Activated gamma-delta T cell (primary cell): ENCODE results near the gene RIOK3.
"Not testable (repeated sequence)": the region's sequence is repeated elsewhere in the genome, so short reads cannot be mapped to it uniquely, and the experiment has no call there.

Experiments used
- DNase-seq: peaks from one replicate; lab custom pipeline; 2025; lab: John Stamatoyannopoulos, UW

The RIOK3 gene

DNA sequence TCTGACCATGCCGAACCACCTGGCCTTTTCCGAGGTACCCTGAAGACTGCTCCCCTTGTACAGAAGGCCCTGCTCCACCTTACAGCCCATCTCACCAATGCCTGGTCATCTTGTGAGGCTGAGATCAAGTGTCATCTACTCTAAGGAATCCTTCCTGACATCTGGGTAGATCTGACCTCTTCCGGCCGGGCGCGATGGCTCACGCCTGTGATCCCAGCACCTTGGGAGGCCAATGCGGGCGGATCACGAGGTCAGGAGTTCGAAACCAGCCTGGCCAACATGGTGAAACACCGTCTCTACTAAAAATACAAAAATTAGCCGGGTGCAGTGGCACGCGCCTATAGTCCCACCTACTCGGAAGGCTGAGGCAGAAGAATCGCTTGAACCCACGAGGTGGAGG, 2.1 kb upstream of the RIOK3 start:
- DNase-seq: peak; percentile 4

DNA sequence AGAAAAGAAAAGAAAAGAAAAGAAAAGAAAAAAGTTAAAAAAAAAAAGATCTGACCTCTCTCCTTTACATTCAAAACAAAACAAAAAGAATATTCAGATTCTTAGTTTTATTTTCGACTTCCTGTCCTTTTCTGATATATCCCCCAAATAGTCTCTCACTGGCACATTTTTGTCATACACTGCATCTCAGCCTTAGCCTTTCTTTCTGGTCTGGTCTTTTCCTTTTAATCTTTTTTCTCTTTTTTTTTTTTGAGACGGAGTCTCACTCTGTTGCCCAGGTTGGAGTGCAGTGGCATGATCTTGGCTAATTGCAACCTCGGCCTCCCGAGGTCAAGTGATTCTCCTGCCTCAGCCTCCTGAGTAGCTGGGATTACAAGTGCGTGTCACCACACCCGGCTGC, 1.6 kb upstream of the RIOK3 start:
- no peak for DNase-seq

DNA sequence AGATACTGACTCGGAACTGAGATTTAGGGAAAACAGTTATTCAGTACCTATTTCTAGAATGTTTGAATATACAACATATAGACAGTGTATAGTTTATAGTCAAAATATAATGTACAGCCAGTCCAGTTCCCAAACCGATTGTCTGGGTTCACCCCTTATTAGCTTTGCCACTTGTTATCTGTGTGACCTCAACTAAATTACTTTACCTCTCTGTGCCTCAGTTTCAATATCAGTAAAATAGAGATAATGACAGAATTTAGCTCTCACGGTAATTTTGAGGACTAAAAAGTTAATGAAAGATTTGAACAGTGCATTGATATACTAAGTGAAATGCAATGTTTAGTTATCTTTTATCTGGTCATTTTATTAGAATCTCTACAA, 750 bp upstream of the RIOK3 start:
- no peak for DNase-seq

DNA sequence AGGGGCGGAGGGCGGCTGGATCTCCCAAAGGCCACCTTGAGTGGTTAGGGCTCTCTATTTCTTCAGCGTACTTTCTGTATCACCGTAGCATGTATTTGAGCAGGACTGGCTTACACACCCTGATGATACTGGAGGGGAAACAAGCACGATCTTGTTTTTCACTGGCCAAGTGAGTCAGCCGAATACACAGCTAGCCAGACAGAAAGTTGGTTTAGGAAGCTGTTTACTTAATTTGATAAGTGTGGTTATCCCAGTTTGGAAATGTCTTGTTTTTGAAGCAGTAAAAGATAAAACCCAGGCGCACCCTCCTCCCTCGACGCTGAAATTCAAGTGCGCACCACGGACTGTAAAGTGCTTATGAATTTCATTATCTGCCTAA, 582 bp downstream of the RIOK3 start:
- DNase-seq: no peak

DNA sequence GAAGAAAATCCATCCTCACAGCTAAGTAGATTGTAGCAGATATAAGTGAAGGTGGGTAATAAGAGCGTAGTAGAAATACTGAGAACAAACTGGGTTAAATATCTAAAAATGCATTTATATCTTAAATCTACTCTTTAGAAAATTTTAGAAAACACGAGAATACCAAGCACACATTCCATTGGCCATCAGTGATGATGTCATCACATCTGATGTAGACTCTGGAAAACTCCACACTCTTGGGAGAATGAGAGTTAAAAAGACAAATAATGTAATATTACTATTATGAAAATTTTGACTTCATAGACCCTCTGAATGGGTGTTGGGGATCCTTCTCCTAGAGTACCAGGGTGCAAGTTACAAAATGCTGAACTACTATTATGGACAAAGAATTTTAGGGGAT, 3.7 kb downstream of the RIOK3 start:
- no peak for DNase-seq

DNA sequence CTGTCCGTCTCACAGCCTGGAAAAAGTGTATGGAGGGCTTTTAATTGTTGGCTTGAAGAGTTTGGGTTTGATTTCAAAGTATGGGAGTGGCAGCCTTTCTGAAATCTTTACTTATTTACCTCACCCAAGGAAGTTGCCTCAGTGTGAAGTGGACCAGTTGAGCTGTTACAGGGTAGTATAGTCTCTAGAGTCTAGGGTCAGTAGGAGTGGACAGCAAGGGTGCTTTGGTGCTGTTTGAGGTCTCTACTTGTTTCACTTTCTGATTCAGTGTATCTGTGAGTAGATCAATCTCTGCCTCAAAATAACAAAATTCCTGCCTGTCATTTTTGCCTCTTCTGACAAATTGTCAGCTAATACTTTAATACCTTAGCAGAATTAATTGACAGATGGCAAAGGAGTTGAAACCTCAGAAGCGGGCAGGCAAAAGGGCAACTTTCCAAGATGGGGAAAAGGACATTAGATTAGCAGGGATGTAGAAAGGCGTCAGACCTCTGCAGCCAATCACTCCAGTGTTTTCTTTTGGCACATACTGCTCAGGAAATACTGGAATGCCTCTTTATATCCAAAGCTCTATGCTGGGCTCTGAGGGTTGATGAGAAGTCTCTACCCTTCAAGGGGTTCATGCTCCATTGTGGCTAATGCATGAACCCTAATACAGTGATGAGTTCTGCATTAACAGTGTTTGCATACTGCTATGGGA, 5.9 kb downstream of the RIOK3 start:
- no peak for DNase-seq

DNA sequence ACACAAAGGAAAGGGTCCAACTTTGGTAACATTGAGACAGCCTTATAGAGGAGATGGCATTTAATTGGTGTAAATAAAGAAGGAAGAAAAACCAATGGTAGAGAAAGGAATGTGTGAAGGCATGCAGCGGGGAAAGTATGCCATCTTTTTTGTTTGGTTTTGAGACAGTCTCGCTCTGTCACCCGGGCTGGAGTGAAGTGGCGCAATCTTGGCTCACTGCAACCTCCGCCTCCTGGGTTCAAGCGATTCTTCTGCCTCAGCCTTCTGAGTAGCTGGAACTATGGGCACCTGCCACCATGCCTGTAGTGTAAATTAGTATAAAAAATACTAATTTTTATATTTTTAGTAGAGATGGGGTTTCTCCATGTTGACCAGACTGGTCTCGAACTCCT, 6.4 kb downstream of the RIOK3 start:
- DNase-seq: no peak

DNA sequence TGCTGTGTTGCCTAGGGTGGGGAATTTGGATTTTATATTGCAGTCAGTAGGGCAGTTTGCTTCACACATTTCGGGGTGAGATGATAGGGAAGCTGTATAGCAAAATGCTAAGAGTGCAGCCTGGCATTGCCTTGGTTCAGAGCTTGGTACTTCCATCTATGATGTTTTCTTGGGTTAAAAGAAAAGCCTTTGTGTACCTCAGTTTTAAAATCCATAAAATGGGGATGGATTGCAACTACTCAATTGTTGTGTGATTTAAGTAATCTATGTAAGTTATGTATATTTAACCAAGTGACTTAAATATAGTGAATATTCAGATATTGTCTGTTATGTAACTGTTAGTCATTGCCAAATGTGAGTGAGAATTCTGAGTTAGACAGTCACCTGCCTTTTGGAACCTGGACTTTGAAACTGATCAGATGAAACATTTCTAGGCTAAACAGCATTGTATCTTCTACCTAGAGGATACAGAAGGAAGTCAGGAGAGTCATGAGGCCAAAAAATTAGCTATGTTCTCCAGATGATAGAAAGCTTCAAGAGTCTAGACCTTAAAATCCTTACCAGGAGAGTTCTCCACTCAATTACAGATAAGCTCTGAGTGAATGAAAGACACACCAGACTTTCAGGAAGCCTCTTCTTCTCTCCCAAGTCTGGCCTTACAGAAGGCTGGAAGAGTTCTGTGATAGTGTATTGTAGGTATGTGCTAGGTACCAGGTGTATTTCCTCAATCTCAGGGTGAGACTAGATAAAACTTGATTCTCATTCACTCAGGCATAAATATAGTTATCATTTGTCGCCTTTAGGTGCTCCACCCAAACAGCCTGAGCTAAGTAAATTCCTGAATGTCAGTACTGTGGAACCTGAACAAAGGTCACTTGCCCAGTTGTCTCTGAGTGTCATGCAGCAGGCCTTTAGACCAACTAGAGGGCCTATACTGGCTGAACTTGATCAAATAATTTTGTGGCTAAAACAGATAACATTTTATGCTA, 7.5 kb downstream of the RIOK3 start:
- no peak for DNase-seq

DNA sequence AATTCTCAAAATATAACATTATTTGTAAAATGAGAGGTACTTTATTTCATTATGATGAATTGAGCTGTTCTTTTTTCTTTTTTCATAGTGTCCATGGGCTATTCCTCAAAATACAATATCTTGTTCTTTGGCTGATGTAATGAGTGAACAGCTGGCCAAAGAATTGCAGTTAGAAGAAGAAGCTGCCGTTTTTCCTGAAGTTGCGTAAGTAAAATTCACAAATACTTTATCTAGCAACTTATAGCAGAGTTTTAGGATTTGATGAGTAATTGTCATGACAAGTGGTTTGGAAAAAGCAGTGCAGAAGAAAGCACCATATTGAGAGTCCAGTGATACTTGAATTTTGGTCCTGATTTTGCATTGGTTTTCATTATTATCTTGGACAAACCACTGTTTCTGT, 9.8 kb downstream of the RIOK3 start:
- no peak for DNase-seq

DNA sequence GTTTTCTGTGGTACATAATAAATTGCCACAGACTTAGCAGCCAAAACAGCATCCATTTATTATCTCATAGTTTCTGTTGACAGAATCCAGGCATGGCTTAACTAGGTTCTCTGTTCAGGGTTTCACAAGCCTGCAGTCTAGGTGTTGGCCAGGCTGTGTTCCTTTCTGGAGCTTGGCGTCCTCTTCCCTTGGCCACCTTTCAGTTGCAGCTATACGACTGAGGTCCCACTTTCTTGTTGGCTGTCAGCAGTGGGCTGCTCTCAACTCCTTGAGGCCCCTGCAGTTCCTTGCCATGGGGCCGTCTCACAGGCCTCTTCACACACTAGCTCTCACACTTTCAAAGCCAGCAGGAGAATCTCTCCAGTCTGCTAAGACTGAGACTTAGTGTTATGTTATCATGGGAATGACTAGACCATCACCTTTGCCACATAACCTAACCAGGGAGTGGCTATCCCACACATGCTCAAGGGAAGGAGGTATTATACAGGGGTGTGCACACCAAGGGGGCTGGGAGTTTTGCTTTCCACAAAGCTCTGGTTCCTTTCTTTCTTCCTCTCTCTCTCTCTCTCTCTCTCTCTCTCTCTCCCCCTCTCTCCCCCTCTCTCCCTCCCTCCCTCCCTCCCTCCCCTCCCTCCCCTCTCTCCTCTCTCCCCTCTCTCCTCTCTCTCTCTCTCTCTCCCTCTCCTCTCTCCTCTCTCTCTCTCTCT, 15.8 kb downstream of the RIOK3 start:
- no peak for DNase-seq

DNA sequence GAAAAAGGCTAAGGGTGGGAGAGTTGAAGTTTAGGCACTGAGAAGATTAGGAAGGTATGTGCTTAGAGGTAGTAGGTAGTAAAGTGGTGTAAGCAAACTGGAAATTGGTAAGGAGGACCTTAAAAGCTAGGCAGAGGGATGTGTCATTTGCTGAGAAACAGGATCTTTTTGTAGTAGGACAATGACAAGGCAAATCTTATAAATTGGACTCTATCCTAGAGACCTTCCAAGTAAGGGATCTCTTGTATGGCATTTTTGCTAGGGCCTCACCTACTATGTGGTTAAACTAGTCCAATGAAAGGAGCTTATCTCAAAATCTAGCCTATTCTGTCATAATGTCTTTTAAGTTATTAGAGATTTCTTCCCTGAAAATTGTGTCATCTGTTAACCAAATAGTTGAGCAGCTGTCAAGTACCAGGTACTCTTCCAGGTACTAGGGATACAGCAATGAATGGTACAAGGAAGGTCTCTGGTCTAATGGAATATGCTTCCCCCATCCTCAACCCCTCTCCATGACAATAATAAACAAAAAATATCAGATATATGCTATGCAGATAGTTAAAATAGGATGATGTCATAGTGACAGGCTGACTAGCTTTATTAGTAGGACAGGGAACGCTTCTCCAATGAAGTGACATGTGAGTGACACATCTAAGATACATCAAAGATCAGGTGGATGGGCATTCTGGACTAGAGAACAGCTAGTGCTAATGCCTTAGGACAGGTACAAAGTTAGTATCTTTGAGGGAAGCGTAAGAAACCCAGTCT, 17.7 kb downstream of the RIOK3 start:
- DNase-seq: no peak

DNA sequence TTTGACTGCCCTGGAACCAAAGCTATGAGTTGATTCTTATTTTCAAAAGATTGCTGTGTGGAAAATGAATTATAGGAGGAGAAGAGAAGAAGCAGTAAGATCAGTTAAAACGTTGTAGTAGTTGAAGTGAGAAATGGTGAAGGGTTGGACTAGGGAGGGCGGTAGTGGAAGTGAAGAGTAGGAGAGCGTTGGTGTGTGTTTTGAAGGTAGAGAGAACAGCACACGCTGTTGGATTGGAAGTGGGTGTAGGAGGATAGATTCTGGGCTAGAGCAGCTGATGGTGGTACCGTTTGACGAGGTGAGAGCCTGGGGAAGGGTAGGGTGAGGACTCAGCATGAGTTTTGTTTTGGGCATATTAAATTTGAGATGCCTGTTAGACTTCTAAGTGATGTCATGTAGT, 18.4 kb downstream of the RIOK3 start:
- no peak for DNase-seq

DNA sequence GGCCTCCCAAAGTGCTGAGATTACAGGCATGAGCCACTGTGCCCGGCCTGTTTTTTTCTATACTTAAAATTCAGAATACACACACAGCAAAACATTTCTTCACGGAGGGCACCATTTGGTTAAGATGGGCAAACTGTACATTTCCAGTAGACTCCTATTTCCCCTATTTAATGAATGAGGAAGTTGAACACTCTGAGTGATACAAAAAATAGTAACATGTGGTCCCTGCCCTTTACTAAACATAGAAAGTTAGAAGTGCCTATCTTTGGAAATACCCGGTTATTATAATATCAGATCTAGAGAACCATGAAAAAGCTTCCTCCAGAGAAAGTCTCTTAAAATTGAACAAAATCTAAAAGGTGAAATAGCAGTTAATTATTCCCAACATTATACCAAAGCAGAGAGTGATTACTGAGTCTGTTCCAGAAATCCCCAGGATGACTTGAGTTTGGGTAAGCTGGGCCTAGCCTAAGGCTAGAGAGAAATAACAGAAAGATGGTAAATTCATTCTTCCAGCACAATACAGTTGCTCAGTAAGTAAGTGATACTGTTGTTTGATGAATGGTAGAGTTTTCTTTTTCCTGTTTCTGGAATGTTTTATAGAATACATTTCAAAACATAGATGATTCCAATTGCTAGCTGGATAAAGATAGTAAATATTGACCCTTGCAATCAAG, 26.9 kb downstream of the RIOK3 start:
- DNase-seq: no peak

DNA sequence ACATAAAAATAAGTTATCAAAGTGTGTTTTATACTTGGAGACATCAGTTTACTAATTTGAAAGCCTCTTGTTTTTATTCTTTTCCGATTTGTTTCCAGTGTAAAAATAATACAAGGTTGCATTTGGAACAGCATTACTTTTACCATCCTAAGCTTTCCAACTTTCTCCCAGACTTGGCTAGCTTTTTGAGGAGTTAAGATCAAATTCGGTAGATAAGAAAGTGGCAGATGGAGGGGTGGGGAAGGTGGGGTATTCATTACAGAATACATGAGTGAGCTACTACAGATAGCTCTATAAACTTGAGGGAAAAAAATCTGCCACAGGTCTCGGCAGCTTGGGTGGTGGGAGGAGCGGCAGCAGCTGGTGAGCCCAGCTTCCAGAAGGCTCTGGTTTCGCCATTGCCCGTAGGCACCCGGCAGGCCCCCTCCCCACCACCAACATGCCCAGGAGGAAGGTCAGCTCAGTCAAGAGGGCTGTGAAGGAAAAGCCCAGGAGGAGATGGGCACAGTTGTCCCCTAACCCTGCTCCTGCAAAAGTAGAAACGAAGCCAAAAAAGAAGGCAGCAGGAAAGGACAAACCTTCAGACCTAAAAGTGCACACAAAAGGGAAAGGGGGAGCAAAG, 31.6 kb downstream of the RIOK3 start:
- no peak for DNase-seq

DNA sequence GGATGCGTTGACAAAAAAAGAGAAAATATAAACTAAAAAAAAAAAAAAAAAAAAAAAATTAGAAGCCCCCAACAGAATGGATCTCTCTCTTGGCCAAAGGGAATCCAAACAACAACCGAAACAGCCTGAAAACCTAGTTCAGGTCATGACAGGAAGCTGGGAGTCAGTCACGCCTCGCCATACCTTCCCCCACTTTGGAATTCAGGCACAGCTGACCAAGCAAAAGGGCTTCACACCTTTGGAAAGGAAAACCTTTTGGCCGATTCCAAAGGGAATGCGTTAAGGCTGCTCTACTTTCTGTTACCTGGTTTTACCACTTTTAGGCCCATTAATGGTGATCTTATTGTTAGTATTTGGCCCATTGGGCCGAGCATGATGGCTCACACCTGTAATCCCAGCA, 32.3 kb downstream of the RIOK3 start:
- DNase-seq: no peak

DNA sequence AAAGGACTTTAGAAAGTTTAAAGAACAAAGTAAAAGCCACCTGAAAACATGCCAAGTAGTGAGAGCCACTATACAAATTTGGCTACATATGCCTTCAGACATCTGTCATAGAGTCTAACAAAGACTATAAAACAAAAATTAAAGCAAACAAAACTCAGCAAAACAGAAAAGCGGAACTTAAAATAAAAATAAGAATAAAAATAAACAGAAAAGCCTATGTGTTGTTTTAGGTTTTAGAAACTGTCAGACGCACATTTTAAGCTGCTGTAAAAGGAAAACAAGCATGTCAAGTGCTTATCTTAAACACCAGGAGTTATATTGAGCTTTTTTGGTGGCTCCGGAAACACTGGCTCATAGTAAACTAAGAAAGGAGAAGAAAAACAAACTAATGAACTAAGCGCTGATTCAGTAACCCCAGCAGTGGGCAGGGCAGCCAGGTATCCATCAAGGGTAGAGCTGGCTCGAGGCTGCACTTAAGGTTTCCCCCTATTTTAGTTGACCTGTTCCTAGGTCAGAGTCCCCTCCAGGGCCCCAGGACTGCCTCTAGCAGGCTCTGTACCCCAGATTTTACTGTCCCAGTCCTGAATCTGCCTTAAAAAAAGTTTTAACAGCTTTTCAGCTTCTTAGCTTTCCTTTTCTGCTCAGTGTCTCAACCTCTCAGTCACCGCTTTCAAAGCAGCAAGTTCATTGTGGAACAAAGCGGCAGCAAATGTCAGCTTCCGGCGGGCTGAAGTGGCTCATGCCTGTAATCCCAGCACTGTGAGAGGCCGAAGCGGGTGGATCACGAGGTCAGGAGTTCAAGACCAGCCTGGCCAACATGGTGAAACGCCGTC, 34.9 kb downstream of the RIOK3 start:
- no peak for DNase-seq

DNA sequence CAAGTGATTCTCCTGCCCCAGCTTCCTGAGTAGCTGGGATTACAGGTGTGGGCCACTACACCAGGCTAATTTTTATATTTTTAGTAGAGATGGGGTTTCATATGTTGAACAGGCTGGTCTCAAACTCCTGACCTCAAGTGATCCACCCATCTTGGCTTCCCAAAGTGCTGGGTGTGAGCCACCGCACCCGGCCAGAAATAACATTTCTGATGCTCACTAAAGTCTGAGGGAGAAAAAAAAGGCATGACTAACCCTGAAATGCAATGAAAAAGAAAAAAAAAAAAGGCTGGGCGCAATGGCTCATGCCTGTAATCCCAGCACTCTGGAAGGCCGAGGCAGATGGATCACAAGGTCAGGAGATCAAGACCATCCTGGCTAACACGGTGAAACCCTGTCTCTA, 36.5 kb downstream of the RIOK3 start:
- not testable (repeated sequence) for DNase-seq

DNA sequence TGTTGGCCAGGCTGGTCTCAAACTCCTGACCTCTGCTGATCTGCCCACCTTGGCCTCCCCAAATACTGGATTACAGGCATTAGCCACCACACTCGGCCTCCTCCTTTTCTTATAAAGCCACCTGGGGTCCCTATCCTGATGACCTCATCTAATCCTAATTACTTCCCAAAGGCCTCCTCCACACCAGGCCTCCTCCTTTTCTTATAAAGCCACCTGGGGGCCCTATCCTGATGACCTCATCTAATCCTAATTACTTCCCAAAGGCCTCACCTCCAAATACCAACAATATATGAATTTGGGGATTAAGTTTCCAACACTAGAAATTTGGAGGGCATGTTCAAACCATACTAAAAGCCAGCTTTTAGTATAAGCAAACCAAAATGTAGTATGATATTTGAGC, 40.6 kb downstream of the RIOK3 start:
- no peak for DNase-seq

DNA sequence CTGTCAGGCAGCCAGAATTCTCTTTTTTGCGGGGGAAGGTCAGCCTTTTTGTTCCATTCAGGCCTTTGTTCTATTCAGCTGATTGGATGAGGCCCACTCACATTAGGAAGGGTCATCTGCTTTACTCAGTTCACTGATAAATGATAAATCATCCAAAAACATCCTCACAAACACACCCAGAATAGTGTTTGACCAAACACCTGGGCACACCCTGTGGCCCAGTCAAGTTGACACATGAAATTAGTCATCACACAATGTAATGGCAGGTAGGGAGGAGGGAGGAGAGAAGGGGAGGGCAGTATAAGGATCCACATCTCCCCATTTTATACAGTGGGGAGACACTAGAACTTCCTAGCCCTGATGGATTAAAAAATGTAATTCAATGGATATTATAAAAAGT, 41.9 kb downstream of the RIOK3 start:
- no peak for DNase-seq
